ENCODE data around the gene SCG3. TPM values are rescaled to one million over a fixed set of nuclear protein-coding genes. Genes with fewer than 3 reads are reported as not detected.

SCG3 gene
- polyA plus RNA-seq, 1 donor (not counting 4 experiments of a cell fraction or from before 2014, with no cell fraction given), result not detected

DNA sequence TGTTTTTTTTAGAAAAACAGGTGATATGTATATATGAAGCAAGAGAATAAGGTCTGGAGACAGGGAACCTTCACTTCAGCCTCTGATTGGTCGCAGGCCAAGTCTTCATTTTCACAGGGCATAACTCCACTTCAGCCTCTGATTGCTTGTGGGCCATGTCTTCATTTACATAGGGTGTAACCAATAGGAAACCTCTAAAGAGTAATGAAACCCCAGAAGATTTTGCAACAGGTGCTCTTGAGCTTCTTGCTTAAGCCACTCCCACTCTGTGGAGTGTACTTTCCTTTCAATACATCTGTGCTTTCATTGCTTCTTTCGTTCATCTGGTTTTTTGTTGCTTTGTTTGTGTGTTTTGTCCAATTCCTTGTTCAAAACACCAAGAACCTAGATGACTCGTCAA lies 22.6 kb upstream of the SCG3 start:
- DNase-seq (ENCODE audit: low read depth, low spot score) (no peak), FAIRE-seq (no peak)
- Histone ChIP-seq H3K9me1 (ENCODE audit: control insufficient read depth, extremely low read depth, insufficient read depth, low read length) (no peaks in the 10 kb centered on the region), H3K4me2 (ENCODE audit: control insufficient read depth, extremely low read depth, insufficient read depth, low read depth, low read length) (no peak overlapping the region), H3K4me3 (ENCODE audit: control insufficient read depth in 2 of 3, extremely low read depth in 1 of 3, insufficient read depth in 2 of 3, low read depth in 1 of 3, low read length in 3 of 3) (no peak overlapping the region), H3K27me3 (ENCODE audit: control insufficient read depth, extremely low read depth, insufficient read depth, low read length) (peaks cover 4% of the 10 kb centered on the region), H4K20me1 (ENCODE audit: control insufficient read depth, extremely low read depth, insufficient read depth, low read length) (no peaks in the 10 kb centered on the region), H3K36me3 (ENCODE audit: control insufficient read depth in 2 of 2, extremely low read depth in 1 of 2, insufficient read depth in 2 of 2, low read length in 2 of 2) (no peaks in the 10 kb centered on the region), H3K9me3 (ENCODE audit: control insufficient read depth, low read depth, low read length) (no peaks in the 10 kb centered on the region), H3K79me2 (ENCODE audit: control insufficient read depth, insufficient read depth, low read length) (no peaks in the 10 kb centered on the region), H3K9ac (ENCODE audit: control insufficient read depth, extremely low read depth, insufficient read depth, low read length) (no peak overlapping the region), H2AFZ (ENCODE audit: control insufficient read depth, low read length) (no peak overlapping the region), H3K4me1 (ENCODE audit: control insufficient read depth, extremely low read depth, insufficient read depth, low read length) (no peaks in the 10 kb centered on the region), H3K27ac (ENCODE audit: control insufficient read depth, insufficient read depth, low read length) (no peak overlapping the region)
- TF ChIP-seq, protein P1, sequence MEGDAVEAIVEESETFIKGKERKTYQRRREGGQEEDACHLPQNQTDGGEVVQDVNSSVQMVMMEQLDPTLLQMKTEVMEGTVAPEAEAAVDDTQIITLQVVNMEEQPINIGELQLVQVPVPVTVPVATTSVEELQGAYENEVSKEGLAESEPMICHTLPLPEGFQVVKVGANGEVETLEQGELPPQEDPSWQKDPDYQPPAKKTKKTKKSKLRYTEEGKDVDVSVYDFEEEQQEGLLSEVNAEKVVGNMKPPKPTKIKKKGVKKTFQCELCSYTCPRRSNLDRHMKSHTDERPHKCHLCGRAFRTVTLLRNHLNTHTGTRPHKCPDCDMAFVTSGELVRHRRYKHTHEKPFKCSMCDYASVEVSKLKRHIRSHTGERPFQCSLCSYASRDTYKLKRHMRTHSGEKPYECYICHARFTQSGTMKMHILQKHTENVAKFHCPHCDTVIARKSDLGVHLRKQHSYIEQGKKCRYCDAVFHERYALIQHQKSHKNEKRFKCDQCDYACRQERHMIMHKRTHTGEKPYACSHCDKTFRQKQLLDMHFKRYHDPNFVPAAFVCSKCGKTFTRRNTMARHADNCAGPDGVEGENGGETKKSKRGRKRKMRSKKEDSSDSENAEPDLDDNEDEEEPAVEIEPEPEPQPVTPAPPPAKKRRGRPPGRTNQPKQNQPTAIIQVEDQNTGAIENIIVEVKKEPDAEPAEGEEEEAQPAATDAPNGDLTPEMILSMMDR (optimal IDR thresholded peaks at IDR 0.05 in 1 of 3, IDR thresholded peaks at IDR 0.05 in 1 of 3, conservative IDR thresholded peaks at IDR 0.05 in 1 of 3; ENCODE audit: extremely low read depth in 1 of 3, insufficient read depth in 2 of 3, low read length in 3 of 3), result no peak
- no peak for TF ChIP-seq EZH2 (IDR thresholded peaks at IDR 0.05; ENCODE audit: low read length)
- dilution Hi-C loops (cut with MboI; ENCODE audit: extremely low pct_ligation_motif_present, low sequenced_read_pairs), result no loop called here

DNA sequence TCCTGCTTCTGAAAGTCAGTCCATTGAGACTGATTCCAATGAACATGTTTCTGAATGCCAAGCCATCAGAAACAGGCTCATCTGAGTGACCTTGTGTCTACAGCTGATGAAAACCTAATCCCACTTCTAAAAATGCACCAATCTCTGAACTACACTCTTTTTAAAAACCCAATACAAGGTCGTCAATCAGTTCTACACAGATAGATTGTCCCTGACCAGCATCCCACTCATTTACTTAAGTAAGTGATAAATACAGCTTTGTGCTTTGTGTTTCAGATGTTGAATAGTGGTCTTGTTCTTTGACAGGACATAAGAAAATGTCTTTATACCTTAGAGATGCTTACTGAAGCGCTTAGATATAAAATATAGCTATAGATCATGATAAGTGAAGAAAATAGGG lies 20.2 kb upstream of the SCG3 start:
- Histone ChIP-seq H2AFZ (ENCODE audit: control insufficient read depth, low read length) (no peak overlapping the region), H3K27ac (ENCODE audit: control insufficient read depth, insufficient read depth, low read length) (no peak overlapping the region), H4K20me1 (ENCODE audit: control insufficient read depth, extremely low read depth, insufficient read depth, low read length) (no peaks in the 10 kb centered on the region), H3K4me3 (ENCODE audit: control insufficient read depth in 2 of 3, extremely low read depth in 1 of 3, insufficient read depth in 2 of 3, low read depth in 1 of 3, low read length in 3 of 3) (no peak overlapping the region), H3K9ac (ENCODE audit: control insufficient read depth, extremely low read depth, insufficient read depth, low read length) (no peak overlapping the region), H3K27me3 (ENCODE audit: control insufficient read depth, extremely low read depth, insufficient read depth, low read length) (peaks cover 7% of the 10 kb centered on the region), H3K4me2 (ENCODE audit: control insufficient read depth, extremely low read depth, insufficient read depth, low read depth, low read length) (no peak overlapping the region), H3K79me2 (ENCODE audit: control insufficient read depth, insufficient read depth, low read length) (no peaks in the 10 kb centered on the region), H3K4me1 (ENCODE audit: control insufficient read depth, extremely low read depth, insufficient read depth, low read length) (no peaks in the 10 kb centered on the region), H3K9me1 (ENCODE audit: control insufficient read depth, extremely low read depth, insufficient read depth, low read length) (no peaks in the 10 kb centered on the region), H3K36me3 (ENCODE audit: control insufficient read depth in 2 of 2, extremely low read depth in 1 of 2, insufficient read depth in 2 of 2, low read length in 2 of 2) (no peaks in the 10 kb centered on the region), H3K9me3 (ENCODE audit: control insufficient read depth, low read depth, low read length) (no peaks in the 10 kb centered on the region)
- dilution Hi-C loops (cut with MboI; ENCODE audit: extremely low pct_ligation_motif_present, low sequenced_read_pairs), result no loop called here
- FAIRE-seq (no peak), DNase-seq (ENCODE audit: low read depth, low spot score) (no peak)
- TF ChIP-seq, protein P1 (optimal IDR thresholded peaks at IDR 0.05 in 1 of 3, IDR thresholded peaks at IDR 0.05 in 1 of 3, conservative IDR thresholded peaks at IDR 0.05 in 1 of 3; ENCODE audit: extremely low read depth in 1 of 3, insufficient read depth in 2 of 3, low read length in 3 of 3), result no peak
- TF ChIP-seq EZH2 (IDR thresholded peaks at IDR 0.05; ENCODE audit: low read length), result no peak
